CD4-positive, CD25-positive, alpha-beta regulatory T cell (primary cell): ENCODE results near the gene INHBA. TPM values are rescaled to one million over a fixed set of nuclear protein-coding genes. Genes with fewer than 3 reads are reported as not detected.

Experiments
- ATAC-seq, 2 donors: fragments of 150-1000 bp; cut with Tn5 transposase; one replicate each; pipeline ENCODE4 v1.10.0; 2021; ENCODE audit warnings: low read depth in 2 of 2, moderate number of reproducible peaks in 2 of 2, moderate library complexity in 1 of 2
- DNase-seq, 3 donors: peaks; one replicate each; pipeline versions ENCODE4 v3.0.0 to v3.0.0-alpha.2; 2012 to 2022; ENCODE audit warnings: mixed read lengths in 1 of 3
- H3K27ac ChIP-seq: one replicate; pipeline ENCODE4 v1.7.0; 2013; ENCODE audit warnings: mild to moderate bottlenecking, low read length; ENCODE audit not compliant: insufficient read depth, poor library complexity, severe bottlenecking
- H3K27me3 ChIP-seq: one replicate; pipeline ENCODE4 v1.7.0; 2013; ENCODE audit warnings: low read length; ENCODE audit not compliant: control insufficient read depth, insufficient read depth
- H3K36me3 ChIP-seq: one replicate; pipeline ENCODE4 v1.7.0; 2013; ENCODE audit warnings: mild to moderate bottlenecking, low read length, moderate library complexity; ENCODE audit not compliant: control insufficient read depth, insufficient read depth
- H3K4me1 ChIP-seq: 2 replicates; pipeline ENCODE4 v1.7.0; 2013; ENCODE audit warnings: mild to moderate bottlenecking, low read length; ENCODE audit not compliant: insufficient read depth, control insufficient read depth, poor library complexity, severe bottlenecking
- H3K4me3 ChIP-seq: one replicate; pipeline ENCODE4 v1.7.0; 2013; ENCODE audit warnings: low read depth, mild to moderate bottlenecking, low read length, moderate library complexity
- H3K9me3 ChIP-seq, 2 experiments: 1 replicate in 1 of 2; 2 replicates in 1 of 2; pipeline ENCODE4 v1.7.0; 2013; ENCODE audit warnings: low read length in 2 of 2, mild to moderate bottlenecking in 1 of 2, moderate library complexity in 1 of 2; ENCODE audit not compliant: control insufficient read depth in 2 of 2
- H3K27ac Mint-ChIP-seq, 3 donors: one replicate each; pipeline ENCODE4 v1.8.0; 2020 to 2022; ENCODE audit warnings: mild to moderate bottlenecking in 3 of 3, mixed read lengths in 3 of 3, moderate library complexity in 2 of 3
- H3K27me3 Mint-ChIP-seq: one replicate; pipeline ENCODE4 v1.8.0; 2022; ENCODE audit warnings: mild to moderate bottlenecking, mixed read lengths
- H3K36me3 Mint-ChIP-seq: one replicate; pipeline ENCODE4 v1.8.0; 2020; ENCODE audit warnings: mixed read lengths
- H3K4me1 Mint-ChIP-seq, 4 donors: one replicate each; pipeline ENCODE4 v1.8.0; 2020 to 2022; ENCODE audit warnings: mixed read lengths in 4 of 4, mild to moderate bottlenecking in 1 of 4
- H3K4me3 Mint-ChIP-seq, 4 donors: one replicate each; pipeline ENCODE4 v1.8.0; 2020 to 2022; ENCODE audit warnings: mild to moderate bottlenecking in 4 of 4, mixed read lengths in 4 of 4, moderate library complexity in 3 of 4
- H3K9me3 Mint-ChIP-seq, 7 donors: one replicate each; pipeline ENCODE4 v1.8.0; 2020 to 2022; ENCODE audit warnings: mixed read lengths in 7 of 7, mild to moderate bottlenecking in 3 of 7, moderate library complexity in 2 of 7
- polyA plus RNA-seq, 4 donors: library from polyadenylated mRNA; unstranded; fragments of 300-500 nt; fragmentation: Illumina TruSeq; gene quantifications; one replicate each; pipeline ENCODE4 v1.2.3, GENCODE V29; 2021
- total RNA-seq: library from RNA; stranded (reverse); gene quantifications from one replicate; pipeline ENCODE4 v1.2.3, GENCODE V29; 2022

INHBA gene
- total and polyA plus RNA-seq, 5 donors from 2014 or later = not detected

- peaks cover 0 to 4% (median 0%) of the 10 kb centered on the region in 7 donors for H3K9me3 Mint-ChIP-seq
- no peak for ATAC-seq
- Histone ChIP-seq H3K4me1 (peaks cover 7% of the 10 kb centered on the region), H3K36me3 (no peaks in the 10 kb centered on the region), H3K27me3 (peaks cover 2% of the 10 kb centered on the region), H3K27ac (no peak overlapping the region), H3K4me3 (no peak overlapping the region), H3K9me3 (no peaks in the 10 kb centered on the region)
- H3K4me1 Mint-ChIP-seq = peaks cover 0 to 12% (median 6%) of the 10 kb centered on the region in 4 donors
- no peak overlapping the region for H3K4me3 Mint-ChIP-seq
- no peak overlapping the region for H3K27ac Mint-ChIP-seq
- H3K27me3 Mint-ChIP-seq = peaks cover 6% of the 10 kb centered on the region
- no peak for DNase-seq
- H3K36me3 Mint-ChIP-seq = no peaks in the 10 kb centered on the region
Observed at GRCh38 chr7:41709621-41710020, 6.7 kb upstream of the INHBA start.

GRCh38 chr7:41708581-41709358 lies 5.9 kb upstream of the INHBA start:
- Mint-ChIP-seq H3K4me3 (no peak overlapping the region), H3K9me3 (peaks cover 0 to 3% (median 0%) of the 10 kb centered on the region in 7 donors), H3K27ac (no peak overlapping the region), H3K4me1 (peaks cover 0 to 17% (median 6%) of the 10 kb centered on the region in 4 donors), H3K36me3 (no peaks in the 10 kb centered on the region), H3K27me3 (peaks cover 12% of the 10 kb centered on the region)
- ATAC-seq (no peak), DNase-seq (no peak)
- Histone ChIP-seq H3K4me3 (no peak overlapping the region), H3K9me3 (no peaks in the 10 kb centered on the region), H3K27ac (no peak overlapping the region), H3K27me3 (peaks cover 2% of the 10 kb centered on the region), H3K4me1 (peaks cover 7% of the 10 kb centered on the region), H3K36me3 (no peaks in the 10 kb centered on the region)

DNA sequence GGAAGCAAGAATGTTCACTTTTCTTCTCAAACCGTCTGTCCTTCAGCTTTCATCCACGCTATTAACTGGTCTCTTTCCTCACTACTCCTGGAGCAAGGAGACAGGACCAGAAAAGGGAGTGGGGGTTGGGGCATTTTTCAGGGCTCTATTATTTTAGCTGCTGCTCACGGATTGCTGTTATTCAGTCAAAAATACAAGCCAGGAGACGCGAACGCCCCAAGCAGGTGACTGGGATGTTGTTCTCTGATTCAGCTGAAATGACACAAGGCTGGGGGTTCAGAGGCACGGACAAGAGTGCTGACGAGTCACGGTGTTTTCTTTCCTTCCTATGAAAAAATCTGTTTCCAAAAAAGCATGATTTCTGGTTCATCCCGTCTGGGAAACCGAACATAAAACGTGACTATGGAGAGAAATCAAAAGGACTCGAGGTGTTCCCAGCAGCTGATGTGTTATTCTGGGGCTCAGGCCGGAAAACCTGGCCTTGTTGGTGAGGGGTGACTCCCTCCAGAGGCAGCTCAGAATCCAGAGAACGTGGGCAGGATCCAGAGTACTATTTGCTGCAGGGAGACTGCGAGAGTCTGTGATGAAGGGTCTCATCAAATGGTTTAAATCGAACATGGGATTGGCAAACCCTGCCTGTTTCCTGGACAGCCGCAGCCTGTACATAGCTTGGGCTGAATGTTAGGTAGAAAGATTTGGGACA lies 3.5 kb upstream of the INHBA start:
- no peak overlapping the region for H3K27ac Mint-ChIP-seq
- Histone ChIP-seq H3K27me3 (peaks cover 2% of the 10 kb centered on the region), H3K9me3 (no peaks in the 10 kb centered on the region), H3K27ac (no peak overlapping the region), H3K4me1 (peaks cover 7% of the 10 kb centered on the region), H3K36me3 (no peaks in the 10 kb centered on the region), H3K4me3 (no peak overlapping the region)
- H3K27me3 Mint-ChIP-seq = peaks cover 12% of the 10 kb centered on the region
- peaks cover 0 to 17% (median 6%) of the 10 kb centered on the region in 4 donors for H3K4me1 Mint-ChIP-seq
- no peak for ATAC-seq
- DNase-seq = no peak
- no peaks in the 10 kb centered on the region for H3K36me3 Mint-ChIP-seq
- H3K4me3 Mint-ChIP-seq = no peak overlapping the region
- peaks cover 0 to 4% (median 0%) of the 10 kb centered on the region in 7 donors for H3K9me3 Mint-ChIP-seq

DNA sequence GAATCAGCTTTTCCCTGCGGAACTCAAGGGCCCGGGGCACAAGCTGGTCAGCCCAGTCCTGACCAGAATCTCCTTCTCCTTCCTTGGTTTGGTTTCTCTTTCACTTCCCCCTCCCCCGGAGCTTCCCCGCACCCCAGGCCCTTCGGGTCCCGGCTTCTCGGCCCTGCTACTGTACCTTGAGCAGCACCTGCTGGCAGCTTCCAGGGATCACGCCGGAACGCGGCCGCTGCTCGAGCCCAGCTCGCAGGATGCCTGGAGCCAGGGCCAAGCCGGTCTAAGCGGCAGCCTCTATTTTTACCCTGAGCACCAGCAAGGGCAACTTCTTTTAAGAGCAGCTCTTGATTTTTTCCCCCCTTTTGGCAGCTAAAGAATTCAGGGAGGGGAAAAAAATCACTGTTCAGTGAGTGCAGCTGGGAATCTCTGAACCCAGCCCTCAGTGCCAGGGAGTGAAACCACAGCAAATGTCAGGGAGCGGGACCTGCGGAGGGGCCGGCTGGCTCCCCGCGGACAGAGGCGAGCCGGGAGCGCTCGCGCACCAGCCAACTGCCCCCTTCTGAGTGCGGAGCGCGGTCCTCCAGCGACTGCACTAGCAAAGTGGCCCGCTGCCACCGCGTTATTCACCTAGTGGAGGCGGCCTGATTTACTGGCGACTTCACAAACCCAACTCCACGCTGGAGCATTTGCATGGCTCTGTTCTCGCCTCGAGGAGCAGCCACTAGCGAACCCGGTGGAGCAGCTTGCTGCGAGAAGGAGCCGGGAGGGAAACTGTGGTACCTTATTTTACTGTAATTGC lies 2.4 kb upstream of the INHBA start:
- Mint-ChIP-seq H3K27ac (no peak overlapping the region), H3K9me3 (peaks cover 0 to 4% (median 0%) of the 10 kb centered on the region in 7 donors), H3K27me3 (peaks cover 12% of the 10 kb centered on the region), H3K4me3 (peak overlapping the region in 3 of 4 donors; percentile 78 to 85 (median 82)), H3K36me3 (no peaks in the 10 kb centered on the region), H3K4me1 (peaks cover 0 to 17% (median 6%) of the 10 kb centered on the region in 4 donors)
- DNase-seq (peak in 2 of 3 donors; percentile 2 to 58), ATAC-seq (peak; percentile 68 to 71)
- Histone ChIP-seq H3K4me3 (no peak overlapping the region), H3K9me3 (no peaks in the 10 kb centered on the region), H3K27ac (no peak overlapping the region), H3K27me3 (peaks cover 2% of the 10 kb centered on the region), H3K4me1 (peaks cover 7% of the 10 kb centered on the region), H3K36me3 (no peaks in the 10 kb centered on the region)

- peaks cover 2% of the 10 kb centered on the region for H3K27me3 ChIP-seq
- no peaks in the 10 kb centered on the region for H3K9me3 ChIP-seq
- no peaks in the 10 kb centered on the region for H3K36me3 Mint-ChIP-seq
- H3K27ac Mint-ChIP-seq = no peak overlapping the region
- peaks cover 0 to 6% (median 1%) of the 10 kb centered on the region in 7 donors for H3K9me3 Mint-ChIP-seq
- no peaks in the 10 kb centered on the region for H3K36me3 ChIP-seq
- peaks cover 0 to 17% (median 6%) of the 10 kb centered on the region in 4 donors for H3K4me1 Mint-ChIP-seq
- DNase-seq (no peak), ATAC-seq (no peak)
- peaks cover 7% of the 10 kb centered on the region for H3K4me1 ChIP-seq
- peaks cover 26% of the 10 kb centered on the region for H3K27me3 Mint-ChIP-seq
- no peak overlapping the region for H3K4me3 Mint-ChIP-seq
- H3K4me3 ChIP-seq = no peak overlapping the region
- no peak overlapping the region for H3K27ac ChIP-seq
Observed at GRCh38 chr7:41701068-41701941, 1.6 kb downstream of the INHBA start.

DNA sequence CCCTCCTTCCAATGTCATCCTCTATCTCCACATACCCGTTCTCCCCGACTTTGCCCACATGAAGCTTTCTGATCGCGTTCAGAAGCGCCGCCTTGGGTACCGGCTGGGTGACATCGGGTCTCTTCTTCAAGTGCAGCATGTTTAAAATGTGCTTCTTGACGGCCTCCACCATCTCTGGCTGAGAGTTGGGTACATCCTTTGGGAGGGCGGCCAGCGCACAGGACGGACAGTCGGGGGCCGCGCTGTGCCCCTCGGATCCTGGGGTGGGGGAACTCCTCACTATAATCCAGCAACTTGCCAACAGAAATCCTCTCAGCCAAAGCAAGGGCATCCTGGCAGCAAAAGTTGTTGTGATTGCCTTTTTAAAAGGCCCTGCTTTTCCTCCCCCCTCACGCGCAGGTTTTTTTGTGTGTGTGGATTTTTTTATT lies 2.8 kb downstream of the INHBA start:
- H3K9me3 Mint-ChIP-seq = peaks cover 0 to 7% (median 1%) of the 10 kb centered on the region in 7 donors
- H3K4me1 Mint-ChIP-seq = peaks cover 0 to 8% (median 2%) of the 10 kb centered on the region in 4 donors
- H3K27ac Mint-ChIP-seq = no peak overlapping the region
- peaks cover under 1% of the 10 kb centered on the region for H3K4me1 ChIP-seq
- no peaks in the 10 kb centered on the region for H3K36me3 Mint-ChIP-seq
- no peak overlapping the region for H3K4me3 ChIP-seq
- H3K27ac ChIP-seq = no peak overlapping the region
- peaks cover 20% of the 10 kb centered on the region for H3K27me3 Mint-ChIP-seq
- ATAC-seq (no peak), DNase-seq (no peak)
- no peaks in the 10 kb centered on the region for H3K36me3 ChIP-seq
- no peak overlapping the region for H3K4me3 Mint-ChIP-seq
- peaks cover 2% of the 10 kb centered on the region for H3K27me3 ChIP-seq
- no peaks in the 10 kb centered on the region for H3K9me3 ChIP-seq

DNA sequence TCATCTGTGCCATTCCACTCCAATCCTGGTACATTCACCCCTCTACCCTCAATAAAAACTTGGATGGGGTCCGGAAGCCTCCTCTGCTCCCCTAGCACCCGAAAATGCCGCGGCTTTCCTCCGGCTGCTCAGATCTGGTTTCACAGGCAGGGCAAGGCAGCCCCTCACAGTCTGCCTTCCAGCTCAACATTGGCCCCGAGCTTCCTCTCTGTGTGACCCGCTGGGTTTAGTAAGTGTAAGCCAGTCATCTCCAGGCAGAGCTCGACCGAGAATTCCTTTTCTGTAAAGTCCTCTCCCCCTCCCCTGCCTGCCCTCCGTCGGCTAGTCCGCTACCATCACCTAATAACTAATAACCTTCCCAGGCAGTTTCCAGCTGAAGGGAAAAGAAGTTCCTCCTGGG lies 3.4 kb downstream of the INHBA start:
- H3K27ac ChIP-seq = no peak overlapping the region
- Mint-ChIP-seq H3K27ac (no peak overlapping the region), H3K4me1 (peaks cover 0 to 6% (median 0%) of the 10 kb centered on the region in 4 donors), H3K36me3 (no peaks in the 10 kb centered on the region), H3K27me3 (peaks cover 20% of the 10 kb centered on the region), H3K9me3 (peaks cover 0 to 7% (median 1%) of the 10 kb centered on the region in 7 donors), H3K4me3 (no peak overlapping the region)
- ATAC-seq (no peak), DNase-seq (no peak)
- no peaks in the 10 kb centered on the region for H3K4me1 ChIP-seq
- H3K4me3 ChIP-seq = no peak overlapping the region
- H3K9me3 ChIP-seq = no peaks in the 10 kb centered on the region
- no peaks in the 10 kb centered on the region for H3K36me3 ChIP-seq
- peaks cover 2% of the 10 kb centered on the region for H3K27me3 ChIP-seq
